MM.1S (cell line): Measurements from ENCODE around the gene CFAP61.

Experiments used
- CTCF ChIP-seq: fragments of 300-600 bp; sonication (generic); IDR thresholded peaks from 2 replicates; pipeline ENCODE4 v1.5.1; 2016; ENCODE audit warnings: antibody characterized with exemption, low read length, mixed read lengths
- EZH2phosphoT487 ChIP-seq: fragments of 300-600 bp; sonication (generic); IDR thresholded peaks from 2 replicates; pipeline ENCODE4 v1.6.1; 2018; ENCODE audit warnings: antibody characterized with exemption, low read length

GRCh38 chr20:20060234-20060998 lies 8.1 kb downstream of the CFAP61 start:
- TF ChIP-seq CTCF (no peak), EZH2phosphoT487 (no peak)
